Tibial nerve (tissue), 4 donors: ENCODE measurements around the gene NCK1. TPM values are rescaled to one million over a fixed set of nuclear protein-coding genes. Genes with fewer than 3 reads are reported as not detected.
A peak's percentile ranks its signal among the peaks of the same experiment; 100 is the strongest.
"Not testable (repeated sequence)": the region's sequence is repeated elsewhere in the genome, so short reads cannot be mapped to it uniquely, and the experiment has no call there.

Experiments used
- DNase-seq, 2 donors: peaks; one replicate each; pipeline ENCODE4 v3.0.0-alpha.2; 2019; ENCODE audit warnings: low spot score in 2 of 2
- H3K27ac ChIP-seq, 4 donors: fragments of 200-600 bp; sonication (generic) in 3 of 4; one replicate each; pipeline ENCODE4 v1.5.1; 2017 to 2019; ENCODE audit warnings: mild to moderate bottlenecking in 1 of 4
- H3K27me3 ChIP-seq, 2 donors: fragments of 200-600 bp; sonication (generic) in 1 of 2; one replicate each; pipeline versions ENCODE4 v1.5.1 to v1.6.0; 2017 to 2019
- H3K36me3 ChIP-seq, 3 donors: fragments of 200-600 bp; sonication (generic); one replicate each; pipeline ENCODE4 v1.5.1; 2018 to 2019
- H3K4me1 ChIP-seq, 4 donors: fragments of 200-600 bp; sonication (generic) in 3 of 4; one replicate each; pipeline ENCODE4 v1.5.1; 2017 to 2019
- H3K4me3 ChIP-seq, 4 donors: fragments of 200-600 bp; sonication (generic) in 3 of 4; one replicate each; pipeline ENCODE4 v1.5.1; 2017 to 2019; ENCODE audit warnings: mild to moderate bottlenecking in 1 of 4, moderate library complexity in 1 of 4
- H3K9me3 ChIP-seq, 4 donors: fragments of 200-600 bp; sonication (generic) in 3 of 4; one replicate each; pipeline ENCODE4 v1.5.1; 2017 to 2019
- EP300 ChIP-seq, 2 donors: sonication (generic); formaldehyde crosslinking; IDR thresholded peaks; one replicate each; pipeline ENCODE4 v1.6.1; 2017; ENCODE audit warnings: antibody characterized with exemption in 2 of 2, mild to moderate bottlenecking in 1 of 2
- POLR2A ChIP-seq, 2 donors: fragments of 450-650 bp; IDR thresholded peaks; one replicate each; pipeline ENCODE4 v1.6.1; 2017; ENCODE audit warnings: antibody characterized with exemption in 2 of 2, mild to moderate bottlenecking in 2 of 2, moderate library complexity in 2 of 2
- WGBS, 2 donors: methylation state at CpG; one replicate each; pipeline ENCODE4 v1.1.5; 2018; 5-methylcytosine and 5-hydroxymethylcytosine counted together
- total RNA-seq, 4 donors: library from RNA; depleted of rRNA; stranded (reverse); fragments of >200 nt; gene quantifications; one replicate each; pipeline ENCODE4 v1.1.0, GENCODE V29; 2016
- TF ChIP-seq, protein P1 (sequence below), 5 experiments: fragments of 200-600 bp in 3 of 5; fragments of 450-650 bp in 2 of 5; sonication (generic) in 3 of 5; IDR thresholded peaks; one replicate each; pipeline ENCODE4 v1.5.1; 2016 to 2019; ENCODE audit warnings: antibody characterized with exemption in 5 of 5, mild to moderate bottlenecking in 3 of 5, moderate library complexity in 2 of 5

The NCK1 gene
- total RNA-seq, 4 donors from 2014 or later, result 34.8 to 100 (median 42.2) TPM

DNA sequence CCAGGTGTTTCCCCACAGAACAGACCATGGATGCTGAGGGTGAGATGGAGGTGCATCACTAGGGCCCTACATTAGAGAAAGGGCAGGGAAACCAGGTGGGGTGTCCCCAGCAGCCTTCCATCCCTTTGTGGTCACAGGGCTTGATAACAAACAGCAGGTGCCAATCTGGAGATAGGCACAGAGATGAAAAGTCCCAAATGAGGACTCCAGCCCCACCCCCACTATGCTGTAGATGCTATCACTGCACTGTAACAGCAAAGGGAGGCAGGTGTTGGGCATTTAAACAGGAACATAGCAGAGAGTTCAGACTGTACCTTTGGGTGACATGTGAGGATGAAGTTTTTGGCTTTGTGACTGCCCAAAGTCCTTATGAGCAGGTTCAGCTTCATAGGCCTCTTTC is 117.2 kb downstream of the NCK1 start:
- H3K27ac ChIP-seq, result no peak overlapping the region
- H3K27me3 ChIP-seq, result no peaks in the 10 kb centered on the region
- H3K4me1 ChIP-seq, result no peaks in the 10 kb centered on the region
- TF ChIP-seq EP300 (IDR thresholded peaks at IDR 0.05), result no peak
- TF ChIP-seq, protein P1, sequence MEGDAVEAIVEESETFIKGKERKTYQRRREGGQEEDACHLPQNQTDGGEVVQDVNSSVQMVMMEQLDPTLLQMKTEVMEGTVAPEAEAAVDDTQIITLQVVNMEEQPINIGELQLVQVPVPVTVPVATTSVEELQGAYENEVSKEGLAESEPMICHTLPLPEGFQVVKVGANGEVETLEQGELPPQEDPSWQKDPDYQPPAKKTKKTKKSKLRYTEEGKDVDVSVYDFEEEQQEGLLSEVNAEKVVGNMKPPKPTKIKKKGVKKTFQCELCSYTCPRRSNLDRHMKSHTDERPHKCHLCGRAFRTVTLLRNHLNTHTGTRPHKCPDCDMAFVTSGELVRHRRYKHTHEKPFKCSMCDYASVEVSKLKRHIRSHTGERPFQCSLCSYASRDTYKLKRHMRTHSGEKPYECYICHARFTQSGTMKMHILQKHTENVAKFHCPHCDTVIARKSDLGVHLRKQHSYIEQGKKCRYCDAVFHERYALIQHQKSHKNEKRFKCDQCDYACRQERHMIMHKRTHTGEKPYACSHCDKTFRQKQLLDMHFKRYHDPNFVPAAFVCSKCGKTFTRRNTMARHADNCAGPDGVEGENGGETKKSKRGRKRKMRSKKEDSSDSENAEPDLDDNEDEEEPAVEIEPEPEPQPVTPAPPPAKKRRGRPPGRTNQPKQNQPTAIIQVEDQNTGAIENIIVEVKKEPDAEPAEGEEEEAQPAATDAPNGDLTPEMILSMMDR (IDR thresholded peaks at IDR 0.05), result no peak
- peaks cover 0 to 17% (median 3%) of the 10 kb centered on the region in 4 donors for H3K9me3 ChIP-seq
- no peak for DNase-seq
- H3K36me3 ChIP-seq, result no peaks in the 10 kb centered on the region
- no peak overlapping the region for H3K4me3 ChIP-seq

DNA sequence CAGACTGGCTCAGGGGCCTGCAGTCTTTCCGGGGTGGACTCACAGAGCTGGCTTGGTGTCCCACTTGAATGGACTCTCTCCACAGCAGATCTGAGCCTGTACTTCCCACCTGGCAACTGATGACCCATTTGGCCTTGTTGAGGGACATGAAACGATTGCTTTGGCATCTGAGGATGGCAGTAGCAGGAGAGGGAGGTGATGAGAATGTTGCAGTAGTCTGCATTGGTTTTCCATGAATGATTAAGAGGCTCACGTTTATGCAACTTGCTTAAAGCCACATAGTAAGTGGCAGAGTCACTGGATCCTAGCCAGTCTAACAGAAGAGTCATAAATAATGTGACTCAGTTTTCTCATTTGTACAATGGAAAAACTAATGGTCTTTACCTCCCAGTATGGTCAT is 117.7 kb downstream of the NCK1 start:
- DNase-seq, result no peak
- H3K27ac ChIP-seq, result no peak overlapping the region
- no peaks in the 10 kb centered on the region for H3K36me3 ChIP-seq
- TF ChIP-seq POLR2A (IDR thresholded peaks at IDR 0.05) (no peak), EP300 (IDR thresholded peaks at IDR 0.05) (no peak)
- TF ChIP-seq, protein P1 (IDR thresholded peaks at IDR 0.05), result no peak
- H3K9me3 ChIP-seq, result peaks cover 0 to 12% (median under 1%) of the 10 kb centered on the region in 4 donors
- WGBS, 2 donors, result 69 to 70% methylated on average over 3 of the region's 3 CpGs
- no peaks in the 10 kb centered on the region for H3K27me3 ChIP-seq
- peaks cover 0 to 4% (median 0%) of the 10 kb centered on the region in 4 donors for H3K4me1 ChIP-seq
- no peak overlapping the region for H3K4me3 ChIP-seq

- TF ChIP-seq POLR2A (IDR thresholded peaks at IDR 0.05) (no peak), EP300 (IDR thresholded peaks at IDR 0.05) (no peak)
- TF ChIP-seq, protein P1 (IDR thresholded peaks at IDR 0.05), result no peak
- DNase-seq, result no peak
- 82 to 87% methylated on average over 5 of the region's 5 CpGs for WGBS, 2 donors
Measured at GRCh38 chr3:136982033-136982432, 120.0 kb downstream of the NCK1 start.

GRCh38 chr3:136982520-136983138 is 120.6 kb downstream of the NCK1 start:
- TF ChIP-seq EP300 (IDR thresholded peaks at IDR 0.05), result no peak
- TF ChIP-seq, protein P1 (IDR thresholded peaks at IDR 0.05), result no peak
- TF ChIP-seq POLR2A (IDR thresholded peaks at IDR 0.05), result no peak
- H3K27me3 ChIP-seq, result no peaks in the 10 kb centered on the region
- WGBS, 2 donors, result 86 to 90% methylated on average over 4 of the region's 4 CpGs

More at GRCh38 chr3:136982033-136982432, 120.0 kb downstream of the NCK1 start:
- Histone ChIP-seq H3K9me3 (no peaks in the 10 kb centered on the region), H3K36me3 (no peaks in the 10 kb centered on the region), H3K4me1 (peaks cover 0 to 8% (median 0%) of the 10 kb centered on the region in 4 donors), H3K27me3 (no peaks in the 10 kb centered on the region), H3K4me3 (no peak overlapping the region), H3K27ac (no peak overlapping the region)

GRCh38 chr3:136984837-136985236 is 122.8 kb downstream of the NCK1 start:
- no peak overlapping the region for H3K4me3 ChIP-seq
- H3K4me1 ChIP-seq, result peaks cover 0 to 8% (median 0%) of the 10 kb centered on the region in 4 donors
- no peaks in the 10 kb centered on the region for H3K27me3 ChIP-seq
- TF ChIP-seq POLR2A (IDR thresholded peaks at IDR 0.05) (no peak), EP300 (IDR thresholded peaks at IDR 0.05) (peak in 1 of 2 donors; percentile 34)
- TF ChIP-seq, protein P1 (IDR thresholded peaks at IDR 0.05), result no peak
- H3K9me3 ChIP-seq, result no peaks in the 10 kb centered on the region
- H3K27ac ChIP-seq, result peak overlapping the region in 1 of 4 donors; percentile 58
- no peak for DNase-seq
- no peaks in the 10 kb centered on the region for H3K36me3 ChIP-seq
- 53 to 62% methylated on average over 3 of the region's 3 CpGs for WGBS, 2 donors

More at GRCh38 chr3:136982520-136983138, 120.6 kb downstream of the NCK1 start:
- no peak overlapping the region for H3K27ac ChIP-seq
- H3K4me1 ChIP-seq, result peaks cover 0 to 8% (median 0%) of the 10 kb centered on the region in 4 donors
- DNase-seq, result no peak
- no peaks in the 10 kb centered on the region for H3K9me3 ChIP-seq
- no peak overlapping the region for H3K4me3 ChIP-seq
- no peaks in the 10 kb centered on the region for H3K36me3 ChIP-seq

GRCh38 chr3:136987398-136987980 is 125.5 kb downstream of the NCK1 start:
- not testable (repeated sequence) for H3K4me1 ChIP-seq, H3K9me3 ChIP-seq, H3K4me3 ChIP-seq, H3K36me3 ChIP-seq, H3K27me3 ChIP-seq, H3K27ac ChIP-seq, DNase-seq
- 97 to 98% methylated on average over 6 to 25 of the region's 39 CpGs for WGBS, 2 donors
